H1 (cell line): ENCODE data around the gene MMP21. TPM values are rescaled to one million over a fixed set of nuclear protein-coding genes. Genes with fewer than 3 reads are reported as not detected.

Source experiments
- polyA plus RNA-seq, 7 experiments: library from polyadenylated mRNA; depleted of rRNA in 3 of 7; stranded (reverse) in 5 of 7; unstranded in 2 of 7; fragments of >200 nt in 5 of 7; fragments of 200-250 nt in 2 of 7; gene quantifications; 1 replicate in 5 of 7; 2 replicates in 1 of 7; 4 replicates in 1 of 7; pipeline versions ENCODE4 v1.2.1 to v1.2.3, GENCODE V29; 2011 to 2013; ENCODE audit warnings: missing spikeins in 2 of 7, mixed read lengths in 2 of 7
- total RNA-seq: library from RNA; stranded (reverse); fragmentation: NEBNext Ultra II Directional; extraction: Animal tissue kit (Norgen Biotek cat#: 25700); gene quantifications from 2 replicates; pipeline ENCODE4 v1.2.1, GENCODE V29; 2021
- TF ChIP-seq, protein P1 (sequence below): fragments of 300-600 bp; sonication (generic); IDR thresholded peaks from 2 replicates; pipeline ENCODE4 v1.7.1; 2012; ENCODE audit warnings: low read length, moderate library complexity, mild to moderate bottlenecking, inconsistent platforms; ENCODE audit not compliant: insufficient replicate concordance

Gene MMP21
- total and polyA plus RNA-seq, 2 of the 8 experiments (the other 6 are each of a cell fraction or from before 2014, with no cell fraction given) = not detected

DNA sequence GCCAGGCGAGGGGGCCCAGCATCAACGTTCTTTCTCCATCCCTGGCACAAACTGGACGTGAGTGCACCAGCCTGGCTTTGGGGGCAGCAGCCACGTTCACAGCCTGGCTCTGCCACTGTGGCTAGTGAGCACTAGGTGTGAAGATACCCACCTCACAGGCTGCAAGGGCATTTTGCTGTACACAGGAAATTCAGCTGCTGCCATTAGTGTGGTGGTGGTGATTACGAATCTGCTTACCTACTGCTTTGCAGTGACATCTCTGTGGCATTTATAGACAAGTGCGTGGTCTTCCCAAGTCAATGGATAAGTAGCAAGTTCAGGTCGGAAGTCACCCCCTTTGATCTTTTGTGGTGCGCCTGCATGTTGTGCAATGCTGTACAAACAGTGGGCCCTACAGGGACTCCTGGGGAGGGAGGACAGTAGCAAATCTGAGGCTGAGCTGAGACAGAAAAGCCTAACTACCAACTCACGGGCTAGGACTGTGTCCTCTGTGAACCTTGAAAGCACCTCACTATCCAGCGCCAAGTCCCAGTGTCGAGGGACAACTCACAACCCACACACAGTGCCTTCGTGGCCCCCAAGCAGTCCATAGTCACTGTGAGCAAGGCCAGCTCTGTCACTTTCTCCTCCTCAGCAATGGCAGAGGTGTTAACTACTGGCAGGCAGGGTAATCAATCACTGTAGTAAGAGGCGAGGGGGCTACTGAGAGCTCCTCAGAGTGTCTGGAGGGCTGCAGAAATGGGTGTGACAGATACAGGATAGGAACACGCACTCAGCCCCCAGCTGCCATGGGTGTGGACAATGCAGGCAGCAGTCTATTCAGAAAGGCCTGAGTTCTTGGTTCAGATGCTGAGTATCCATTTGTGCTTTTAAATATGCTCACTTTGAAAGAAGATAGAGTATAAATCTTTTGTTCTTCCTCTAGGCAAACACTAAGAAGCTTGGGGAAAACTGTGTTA lies 17.0 kb upstream of the MMP21 start (continued):
- TF ChIP-seq, protein P1, sequence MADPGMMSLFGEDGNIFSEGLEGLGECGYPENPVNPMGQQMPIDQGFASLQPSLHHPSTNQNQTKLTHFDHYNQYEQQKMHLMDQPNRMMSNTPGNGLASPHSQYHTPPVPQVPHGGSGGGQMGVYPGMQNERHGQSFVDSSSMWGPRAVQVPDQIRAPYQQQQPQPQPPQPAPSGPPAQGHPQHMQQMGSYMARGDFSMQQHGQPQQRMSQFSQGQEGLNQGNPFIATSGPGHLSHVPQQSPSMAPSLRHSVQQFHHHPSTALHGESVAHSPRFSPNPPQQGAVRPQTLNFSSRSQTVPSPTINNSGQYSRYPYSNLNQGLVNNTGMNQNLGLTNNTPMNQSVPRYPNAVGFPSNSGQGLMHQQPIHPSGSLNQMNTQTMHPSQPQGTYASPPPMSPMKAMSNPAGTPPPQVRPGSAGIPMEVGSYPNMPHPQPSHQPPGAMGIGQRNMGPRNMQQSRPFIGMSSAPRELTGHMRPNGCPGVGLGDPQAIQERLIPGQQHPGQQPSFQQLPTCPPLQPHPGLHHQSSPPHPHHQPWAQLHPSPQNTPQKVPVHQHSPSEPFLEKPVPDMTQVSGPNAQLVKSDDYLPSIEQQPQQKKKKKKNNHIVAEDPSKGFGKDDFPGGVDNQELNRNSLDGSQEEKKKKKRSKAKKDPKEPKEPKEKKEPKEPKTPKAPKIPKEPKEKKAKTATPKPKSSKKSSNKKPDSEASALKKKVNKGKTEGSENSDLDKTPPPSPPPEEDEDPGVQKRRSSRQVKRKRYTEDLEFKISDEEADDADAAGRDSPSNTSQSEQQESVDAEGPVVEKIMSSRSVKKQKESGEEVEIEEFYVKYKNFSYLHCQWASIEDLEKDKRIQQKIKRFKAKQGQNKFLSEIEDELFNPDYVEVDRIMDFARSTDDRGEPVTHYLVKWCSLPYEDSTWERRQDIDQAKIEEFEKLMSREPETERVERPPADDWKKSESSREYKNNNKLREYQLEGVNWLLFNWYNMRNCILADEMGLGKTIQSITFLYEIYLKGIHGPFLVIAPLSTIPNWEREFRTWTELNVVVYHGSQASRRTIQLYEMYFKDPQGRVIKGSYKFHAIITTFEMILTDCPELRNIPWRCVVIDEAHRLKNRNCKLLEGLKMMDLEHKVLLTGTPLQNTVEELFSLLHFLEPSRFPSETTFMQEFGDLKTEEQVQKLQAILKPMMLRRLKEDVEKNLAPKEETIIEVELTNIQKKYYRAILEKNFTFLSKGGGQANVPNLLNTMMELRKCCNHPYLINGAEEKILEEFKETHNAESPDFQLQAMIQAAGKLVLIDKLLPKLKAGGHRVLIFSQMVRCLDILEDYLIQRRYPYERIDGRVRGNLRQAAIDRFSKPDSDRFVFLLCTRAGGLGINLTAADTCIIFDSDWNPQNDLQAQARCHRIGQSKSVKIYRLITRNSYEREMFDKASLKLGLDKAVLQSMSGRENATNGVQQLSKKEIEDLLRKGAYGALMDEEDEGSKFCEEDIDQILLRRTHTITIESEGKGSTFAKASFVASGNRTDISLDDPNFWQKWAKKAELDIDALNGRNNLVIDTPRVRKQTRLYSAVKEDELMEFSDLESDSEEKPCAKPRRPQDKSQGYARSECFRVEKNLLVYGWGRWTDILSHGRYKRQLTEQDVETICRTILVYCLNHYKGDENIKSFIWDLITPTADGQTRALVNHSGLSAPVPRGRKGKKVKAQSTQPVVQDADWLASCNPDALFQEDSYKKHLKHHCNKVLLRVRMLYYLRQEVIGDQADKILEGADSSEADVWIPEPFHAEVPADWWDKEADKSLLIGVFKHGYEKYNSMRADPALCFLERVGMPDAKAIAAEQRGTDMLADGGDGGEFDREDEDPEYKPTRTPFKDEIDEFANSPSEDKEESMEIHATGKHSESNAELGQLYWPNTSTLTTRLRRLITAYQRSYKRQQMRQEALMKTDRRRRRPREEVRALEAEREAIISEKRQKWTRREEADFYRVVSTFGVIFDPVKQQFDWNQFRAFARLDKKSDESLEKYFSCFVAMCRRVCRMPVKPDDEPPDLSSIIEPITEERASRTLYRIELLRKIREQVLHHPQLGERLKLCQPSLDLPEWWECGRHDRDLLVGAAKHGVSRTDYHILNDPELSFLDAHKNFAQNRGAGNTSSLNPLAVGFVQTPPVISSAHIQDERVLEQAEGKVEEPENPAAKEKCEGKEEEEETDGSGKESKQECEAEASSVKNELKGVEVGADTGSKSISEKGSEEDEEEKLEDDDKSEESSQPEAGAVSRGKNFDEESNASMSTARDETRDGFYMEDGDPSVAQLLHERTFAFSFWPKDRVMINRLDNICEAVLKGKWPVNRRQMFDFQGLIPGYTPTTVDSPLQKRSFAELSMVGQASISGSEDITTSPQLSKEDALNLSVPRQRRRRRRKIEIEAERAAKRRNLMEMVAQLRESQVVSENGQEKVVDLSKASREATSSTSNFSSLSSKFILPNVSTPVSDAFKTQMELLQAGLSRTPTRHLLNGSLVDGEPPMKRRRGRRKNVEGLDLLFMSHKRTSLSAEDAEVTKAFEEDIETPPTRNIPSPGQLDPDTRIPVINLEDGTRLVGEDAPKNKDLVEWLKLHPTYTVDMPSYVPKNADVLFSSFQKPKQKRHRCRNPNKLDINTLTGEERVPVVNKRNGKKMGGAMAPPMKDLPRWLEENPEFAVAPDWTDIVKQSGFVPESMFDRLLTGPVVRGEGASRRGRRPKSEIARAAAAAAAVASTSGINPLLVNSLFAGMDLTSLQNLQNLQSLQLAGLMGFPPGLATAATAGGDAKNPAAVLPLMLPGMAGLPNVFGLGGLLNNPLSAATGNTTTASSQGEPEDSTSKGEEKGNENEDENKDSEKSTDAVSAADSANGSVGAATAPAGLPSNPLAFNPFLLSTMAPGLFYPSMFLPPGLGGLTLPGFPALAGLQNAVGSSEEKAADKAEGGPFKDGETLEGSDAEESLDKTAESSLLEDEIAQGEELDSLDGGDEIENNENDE = no peak
